ENCODE results near the gene EPB41. TPM values are rescaled to one million over a fixed set of nuclear protein-coding genes. Genes with fewer than 3 reads are reported as not detected.

EPB41 gene
- total and polyA plus RNA-seq, 9 of the 15 experiments (the other 6 are each of a cell fraction or from before 2014, with no cell fraction given) = 3.7 to 213 (median 141) TPM

DNA sequence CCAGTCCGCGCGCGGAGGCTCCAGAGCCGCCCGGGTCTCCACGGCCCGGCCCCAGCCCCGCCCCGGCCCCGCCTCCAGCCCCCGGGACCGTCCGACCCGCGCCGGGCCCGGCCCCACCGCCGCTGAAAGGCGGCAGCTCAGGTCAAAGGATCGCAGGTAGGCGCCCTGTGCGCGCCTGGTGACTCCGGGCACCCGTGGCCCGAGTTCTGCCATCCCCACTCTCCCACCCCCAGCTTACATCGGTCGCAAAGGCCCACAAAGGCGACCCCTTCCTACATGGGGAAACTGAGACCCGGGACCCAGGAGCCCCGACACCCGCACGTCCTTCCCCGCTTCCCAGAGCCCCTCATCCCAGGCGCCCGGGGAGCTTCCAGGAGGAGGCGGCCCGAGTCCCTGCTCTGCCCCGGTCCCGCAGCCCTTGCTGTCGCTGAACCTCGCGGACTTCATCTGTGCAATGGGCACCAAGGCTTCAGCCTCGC is 209.6 kb downstream of the EPB41 start, which contains the start of gene TMEM200B (continued):
- TF ChIP-seq, protein P1, sequence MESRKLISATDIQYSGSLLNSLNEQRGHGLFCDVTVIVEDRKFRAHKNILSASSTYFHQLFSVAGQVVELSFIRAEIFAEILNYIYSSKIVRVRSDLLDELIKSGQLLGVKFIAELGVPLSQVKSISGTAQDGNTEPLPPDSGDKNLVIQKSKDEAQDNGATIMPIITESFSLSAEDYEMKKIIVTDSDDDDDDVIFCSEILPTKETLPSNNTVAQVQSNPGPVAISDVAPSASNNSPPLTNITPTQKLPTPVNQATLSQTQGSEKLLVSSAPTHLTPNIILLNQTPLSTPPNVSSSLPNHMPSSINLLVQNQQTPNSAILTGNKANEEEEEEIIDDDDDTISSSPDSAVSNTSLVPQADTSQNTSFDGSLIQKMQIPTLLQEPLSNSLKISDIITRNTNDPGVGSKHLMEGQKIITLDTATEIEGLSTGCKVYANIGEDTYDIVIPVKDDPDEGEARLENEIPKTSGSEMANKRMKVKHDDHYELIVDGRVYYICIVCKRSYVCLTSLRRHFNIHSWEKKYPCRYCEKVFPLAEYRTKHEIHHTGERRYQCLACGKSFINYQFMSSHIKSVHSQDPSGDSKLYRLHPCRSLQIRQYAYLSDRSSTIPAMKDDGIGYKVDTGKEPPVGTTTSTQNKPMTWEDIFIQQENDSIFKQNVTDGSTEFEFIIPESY (CRISPR knock-in tag; IDR thresholded peaks at IDR 0.05) = peak; percentile 85
- TF ChIP-seq ZNF764 (CRISPR knock-in tag; IDR thresholded peaks at IDR 0.05; ENCODE audit: low read depth) (no peak), KHSRP (IDR thresholded peaks at IDR 0.05) (no peak), ZNF449 (CRISPR knock-in tag; IDR thresholded peaks at IDR 0.05) (no peak), ZNF717 (CRISPR knock-in tag; IDR thresholded peaks at IDR 0.05) (no peak), NFE2 (IDR thresholded peaks at IDR 0.05; ENCODE audit: low read depth) (no peak), ZNF347 (CRISPR knock-in tag; IDR thresholded peaks at IDR 0.05; ENCODE audit: low read depth) (no peak)
